K562 (cell line): Measurements from ENCODE around the gene GFOD1. TPM values are rescaled to one million over a fixed set of nuclear protein-coding genes. Genes with fewer than 3 reads are reported as not detected.

Source experiments
- ATAC-seq: fragments of 200-7000 bp; cut with Tn5 transposase; 3 replicates; pipeline ENCODE4 v1.9.1; 2020; ENCODE audit warnings: moderate library complexity
- Bru-seq: library from RNA; stranded (reverse); fragments of 400-500 nt; gene quantifications from one replicate; lab custom pipeline; 2021; lab: Mats Ljungman, UMichigan
- BruChase-seq, 2 experiments: library from RNA; stranded (reverse); fragments of 400-500 nt; gene quantifications; one replicate each; lab custom pipeline; 2021; lab: Mats Ljungman, UMichigan
- BruUV-seq: library from RNA; stranded (reverse); fragments of 400-500 nt; replicated peaks from 2 replicates; lab custom pipeline; 2021; lab: Mats Ljungman, UMichigan
- CTCF ChIA-PET: fragments of 300-600 bp; formaldehyde crosslinking; extraction: SDS; loops from one replicate; lab custom pipeline; 2021; ENCODE audit warnings: low intra/inter-chr PET ratio; lab: Yijun Ruan, JAX
- POLR2A ChIA-PET: fragments of 300-600, 350-650 bp; sonication (Branson Sonifier 250); formaldehyde crosslinking; extraction: SDS; loops from one replicate; lab custom pipeline; 2021; ENCODE audit warnings: antibody characterized with exemption, inconsistent platforms; lab: Yijun Ruan, JAX
- DNase-seq, 4 experiments: peaks; one replicate each; pipeline versions ENCODE4 v3.0.0 to v3.0.0-alpha.2; 2011 to 2018; ENCODE audit warnings: low spot score in 3 of 4, mixed read lengths in 3 of 4; ENCODE audit errors: extremely low read depth in 1 of 4
- FAIRE-seq: peaks from 2 replicates; lab custom pipeline; 2011; peaks lifted over from hg19 to GRCh38; lab: Jason Lieb, UNC
- H2AFZ ChIP-seq: 2 replicates; pipeline ENCODE4 v1.6.0; 2011; ENCODE audit warnings: low read depth, low read length, control low read depth, inconsistent platforms
- H3K27ac ChIP-seq: fragments of 200-600 bp; 3 replicates; pipeline ENCODE4 v1.8.0; 2011; ENCODE audit warnings: low read depth, mild to moderate bottlenecking, control low read depth, inconsistent platforms, low read length, moderate library complexity, mixed read lengths; ENCODE audit errors: extremely low read depth
- H3K27me3 ChIP-seq, 2 experiments: fragments of 300-600 bp in 1 of 2; 2 replicates in 1 of 2; 3 replicates in 1 of 2; pipeline versions ENCODE4 v1.6.0 to v1.8.0; 2011; ENCODE audit warnings: inconsistent platforms in 2 of 2, low read length in 2 of 2, mild to moderate bottlenecking in 1 of 2, mixed read lengths in 1 of 2, moderate library complexity in 1 of 2; ENCODE audit not compliant: control insufficient read depth in 2 of 2, insufficient read depth in 2 of 2
- H3K36me3 ChIP-seq: fragments of 300-600 bp; 3 replicates; pipeline ENCODE4 v1.8.0; 2011; ENCODE audit warnings: mild to moderate bottlenecking, low read length, inconsistent platforms; ENCODE audit not compliant: control insufficient read depth, insufficient read depth
- H3K4me1 ChIP-seq, 2 experiments: fragments of 200-600 bp in 1 of 2; replicated peaks in 1 of 2; 2 replicates in 1 of 2; 3 replicates in 1 of 2; pipeline versions ENCODE4 v1.5.1 to v1.8.0; 2011; ENCODE audit warnings: inconsistent platforms in 2 of 2, low read length in 2 of 2, mild to moderate bottlenecking in 1 of 2, mixed read lengths in 1 of 2, moderate library complexity in 1 of 2; ENCODE audit not compliant: control insufficient read depth in 2 of 2, insufficient read depth in 2 of 2
- H3K4me2 ChIP-seq: 2 replicates; pipeline ENCODE4 v1.6.1; 2011; ENCODE audit warnings: low read length, control low read depth, inconsistent platforms, mixed read lengths; ENCODE audit not compliant: insufficient read depth
- H3K4me3 ChIP-seq: fragments of 200-600 bp; sonication (generic), shearing (Covaris generic); 2 replicates; pipeline ENCODE4 v1.5.1; 2016; ENCODE audit warnings: control low read depth, inconsistent platforms
- H3K79me2 ChIP-seq: fragments of 200-600 bp; 3 replicates; pipeline ENCODE4 v1.8.0; 2011; ENCODE audit warnings: low read length, inconsistent platforms; ENCODE audit not compliant: control insufficient read depth, insufficient read depth
- H3K9ac ChIP-seq, 2 experiments: 2 replicates each; pipeline versions ENCODE4 v1.6.0 to v1.6.1; 2011; ENCODE audit warnings: low read depth in 2 of 2, low read length in 2 of 2, control low read depth in 1 of 2, inconsistent platforms in 1 of 2, mild to moderate bottlenecking in 1 of 2, mixed read lengths in 1 of 2; ENCODE audit not compliant: insufficient read depth in 1 of 2
- H3K9me1 ChIP-seq: one replicate; pipeline ENCODE4 v1.6.0; 2011; ENCODE audit warnings: inconsistent platforms, mild to moderate bottlenecking, low read length, moderate library complexity; ENCODE audit not compliant: control insufficient read depth, insufficient read depth
- H3K9me3 ChIP-seq: replicated peaks from 2 replicates; pipeline ENCODE4 v1.5.1; 2011; ENCODE audit warnings: low read depth, low read length, inconsistent platforms; ENCODE audit not compliant: control insufficient read depth, insufficient read depth
- H4K20me1 ChIP-seq: replicated peaks from 2 replicates; pipeline ENCODE4 v1.6.1; 2011; ENCODE audit warnings: low read length, inconsistent platforms, mixed read lengths; ENCODE audit not compliant: control insufficient read depth, insufficient read depth
- AFF1 ChIP-seq, 2 experiments: fragments of 450-650 bp; IDR thresholded peaks; 2 replicates each; pipeline ENCODE4 v1.6.1; 2018; ENCODE audit warnings: mild to moderate bottlenecking in 2 of 2, low read depth in 1 of 2; ENCODE audit not compliant: partially characterized antibody in 2 of 2
- CSDE1 ChIP-seq, 2 experiments: fragments of 450-650 bp; IDR thresholded peaks; 2 replicates each; pipeline ENCODE4 v1.6.1; 2016; ENCODE audit warnings: mild to moderate bottlenecking in 1 of 2
- GABPB1 ChIP-seq: sonication (generic); formaldehyde crosslinking; IDR thresholded peaks from 2 replicates; pipeline ENCODE4 v1.8.0; 2022; ENCODE audit warnings: mild to moderate bottlenecking, missing genetic modification reagents
- KAT2B ChIP-seq: IDR thresholded peaks from one replicate; pipeline ENCODE4 v1.6.1; 2012; ENCODE audit warnings: low read depth, mild to moderate bottlenecking, control low read depth, inconsistent platforms, low read length, moderate library complexity
- NCOA1 ChIP-seq: fragments of 450-650 bp; IDR thresholded peaks from 2 replicates; pipeline ENCODE4 v1.6.1; 2016; ENCODE audit warnings: low read depth
- NFIX ChIP-seq: fragments of 250-450 bp; sonication (Bioruptor Pico); IDR thresholded peaks from 2 replicates; pipeline ENCODE4 v1.4.0; 2020; ENCODE audit warnings: low read depth, mild to moderate bottlenecking, moderate library complexity
- PTTG1 ChIP-seq: fragments of 450-650 bp; IDR thresholded peaks from 2 replicates; pipeline ENCODE4 v1.6.1; 2016; ENCODE audit warnings: low read depth, mild to moderate bottlenecking, missing genetic modification characterization, missing compliant biosample characterization
- TCF3 ChIP-seq: sonication (generic); formaldehyde crosslinking; IDR thresholded peaks from 2 replicates; pipeline ENCODE4 v1.4.0; 2020; ENCODE audit warnings: mild to moderate bottlenecking, missing genetic modification reagents
- ZC3H11A ChIP-seq: IDR thresholded peaks from 2 replicates; pipeline ENCODE4 v1.6.1; 2012; ENCODE audit warnings: low read depth, low read length, improper control_type of control experiment
- ZNF121 ChIP-seq: sonication (generic); formaldehyde crosslinking; conservative IDR thresholded peaks from 2 replicates; pipeline ENCODE4 v1.8.0; 2022; ENCODE audit warnings: missing genetic modification reagents
- WGBS: fragments of 100-300 bp; shearing (Covaris generic); methylation state at CpG from one replicate; pipeline ENCODE4 v1.1.6; 2016; ENCODE audit warnings: low coverage, mixed read lengths; ENCODE audit not compliant: insufficient coverage; ENCODE audit errors: missing lambda C conversion rate; 5-methylcytosine and 5-hydroxymethylcytosine counted together
- in situ Hi-C: fragments of 300-500 bp; cut with MboI; formaldehyde crosslinking; loops from 4 replicates; pipeline ENCODE4 v1.15.0; 2018; ENCODE audit warnings: inconsistent platforms, mixed read lengths
- intact Hi-C: fragments of 100-400 bp; cut with micrococcal nuclease; formaldehyde crosslinking; loops from 2 replicates; pipeline ENCODE4 v1.14.2; 2022
- long read RNA-seq, 3 experiments: library from polyadenylated mRNA in 2 of 3; library from RNA in 1 of 3; unstranded in 2 of 3; stranded (forward) in 1 of 3; transcript quantifications; one replicate each; pipeline ENCODE4 v2.0.0, GENCODE V29; 2019 to 2022
- polyA minus RNA-seq, 3 experiments: library from RNA; depleted of rRNA, polyadenylated mRNA; stranded (reverse); fragments of >200 nt; gene quantifications; 2 replicates each; pipeline ENCODE4 v1.2.3, GENCODE V29; 2011
- polyA plus RNA-seq, 8 experiments: library from polyadenylated mRNA; depleted of rRNA in 4 of 8; stranded (reverse) in 5 of 8; unstranded in 3 of 8; fragments of >200 nt; fragmentation: Nextera tagmentation in 2 of 8; fragmentation: Illumina TruSeq in 1 of 8; extraction: Ambion mirVana in 2 of 8; extraction: Trizol in 1 of 8; gene quantifications; 2 replicates each; pipeline versions ENCODE4 v1.2.1 to v1.2.3, GENCODE V29; 2011 to 2014; ENCODE audit warnings: inconsistent platforms in 1 of 8, missing spikeins in 1 of 8
- total RNA-seq, 7 experiments: library from RNA; depleted of rRNA in 6 of 7; stranded (reverse); fragments of >200 nt in 6 of 7; fragmentation: Illumina TruSeq in 2 of 7; extraction: Trizol in 2 of 7; gene quantifications; 2 replicates each; pipeline versions ENCODE4 v1.2.1 to v1.2.3, GENCODE V29; 2011 to 2021; ENCODE audit warnings: low replicate concordance in 1 of 7

Gene GFOD1, protein sequence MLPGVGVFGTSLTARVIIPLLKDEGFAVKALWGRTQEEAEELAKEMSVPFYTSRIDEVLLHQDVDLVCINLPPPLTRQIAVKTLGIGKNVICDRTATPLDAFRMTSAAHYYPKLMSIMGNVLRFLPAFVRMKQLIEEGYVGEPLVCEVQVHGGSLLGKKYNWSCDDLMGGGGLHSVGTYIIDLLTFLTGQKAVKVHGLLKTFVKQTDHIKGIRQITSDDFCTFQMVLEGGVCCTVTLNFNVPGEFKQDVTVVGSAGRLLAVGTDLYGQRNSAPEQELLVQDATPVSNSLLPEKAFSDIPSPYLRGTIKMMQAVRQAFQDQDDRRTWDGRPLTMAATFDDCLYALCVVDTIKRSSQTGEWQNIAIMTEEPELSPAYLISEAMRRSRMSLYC
- 13.1 and 17.7 TPM in 2 replicates for total RNA-seq (2011; cell fraction: chromatin; rRNA removed; ENCODE audit: low replicate concordance)
- total RNA-seq (2011; cell fraction: nucleolus; rRNA removed): 8.6 and 9.2 TPM in 2 replicates
- total RNA-seq (2011; cell fraction: nucleoplasm; rRNA removed): 12.8 and 23.1 TPM in 2 replicates
- total RNA-seq (2014; rRNA removed): 8.3 and 10.3 TPM in 2 replicates
- 10.8 and 11.0 TPM in 2 replicates for total RNA-seq (2014; rRNA removed; fragmentation: Illumina TruSeq; extraction: Trizol)
- 10.5 and 10.8 TPM in 2 replicates for total RNA-seq (2015; rRNA removed; fragmentation: Illumina TruSeq; extraction: Trizol)
- total RNA-seq (2021): 10.3 and 12.0 TPM in 2 replicates
- polyA plus RNA-seq (2011; rRNA removed): 3.6 and 3.8 TPM in 2 replicates
- 3.0 and 4.7 TPM in 2 replicates for polyA plus RNA-seq (2011; cell fraction: cytosol; rRNA removed)
- 3.3 and 5.0 TPM in 2 replicates for polyA plus RNA-seq (2011; cell fraction: nucleus; rRNA removed)
- 3.6 and 6.6 TPM in 2 replicates for polyA plus RNA-seq (2012)
- polyA plus RNA-seq (2014; fragmentation: Illumina TruSeq; extraction: Trizol): 7.4 and 8.0 TPM in 2 replicates
- 1 to 10 TPM; 5.4 to 5.9 TPM for polyA plus RNA-seq (2014; fragmentation: Nextera tagmentation; extraction: Ambion mirVana)
- polyA plus RNA-seq (2014; rRNA removed): 7.0 and 8.2 TPM in 2 replicates
- polyA minus RNA-seq (2011; rRNA and poly(A)+ RNA removed): 7.9 and 8.5 TPM in 2 replicates
- 3.9 and 7.1 TPM in 2 replicates for polyA minus RNA-seq (2011; cell fraction: cytosol; rRNA and poly(A)+ RNA removed)
- 8.1 and 9.6 TPM in 2 replicates for polyA minus RNA-seq (2011; cell fraction: nucleus; rRNA and poly(A)+ RNA removed)
- percentile 63 among the genes with signal in this experiment for Bru-seq, nascent RNA
- percentile 61 among the genes with signal in this experiment for BruChase-seq, experiment 1, labeled RNA remaining after a 2-hour chase
- BruChase-seq, experiment 2, labeled RNA remaining after a 6-hour chase: percentile 56 among the genes with signal in this experiment
- long read RNA-seq, experiment 1, full-length matches to known transcripts: 17 of 29 reads
- long read RNA-seq, experiment 1, partial matches to known transcripts: 0 of 29 reads
- long read RNA-seq, experiment 1, other reads (novel, unspliced or antisense): 12 of 29 reads
- long read RNA-seq, experiment 2, full-length matches to known transcripts: 2 of 3 reads
- long read RNA-seq, experiment 2, partial matches to known transcripts: 1 of 3 reads
- long read RNA-seq, experiment 2, other reads (novel, unspliced or antisense): 0 of 3 reads
- long read RNA-seq, experiment 3, full-length matches to known transcripts: 5 of 5 reads
- long read RNA-seq, experiment 3, partial matches to known transcripts: 0 of 5 reads
- long read RNA-seq, experiment 3, other reads (novel, unspliced or antisense): 0 of 5 reads

DNA sequence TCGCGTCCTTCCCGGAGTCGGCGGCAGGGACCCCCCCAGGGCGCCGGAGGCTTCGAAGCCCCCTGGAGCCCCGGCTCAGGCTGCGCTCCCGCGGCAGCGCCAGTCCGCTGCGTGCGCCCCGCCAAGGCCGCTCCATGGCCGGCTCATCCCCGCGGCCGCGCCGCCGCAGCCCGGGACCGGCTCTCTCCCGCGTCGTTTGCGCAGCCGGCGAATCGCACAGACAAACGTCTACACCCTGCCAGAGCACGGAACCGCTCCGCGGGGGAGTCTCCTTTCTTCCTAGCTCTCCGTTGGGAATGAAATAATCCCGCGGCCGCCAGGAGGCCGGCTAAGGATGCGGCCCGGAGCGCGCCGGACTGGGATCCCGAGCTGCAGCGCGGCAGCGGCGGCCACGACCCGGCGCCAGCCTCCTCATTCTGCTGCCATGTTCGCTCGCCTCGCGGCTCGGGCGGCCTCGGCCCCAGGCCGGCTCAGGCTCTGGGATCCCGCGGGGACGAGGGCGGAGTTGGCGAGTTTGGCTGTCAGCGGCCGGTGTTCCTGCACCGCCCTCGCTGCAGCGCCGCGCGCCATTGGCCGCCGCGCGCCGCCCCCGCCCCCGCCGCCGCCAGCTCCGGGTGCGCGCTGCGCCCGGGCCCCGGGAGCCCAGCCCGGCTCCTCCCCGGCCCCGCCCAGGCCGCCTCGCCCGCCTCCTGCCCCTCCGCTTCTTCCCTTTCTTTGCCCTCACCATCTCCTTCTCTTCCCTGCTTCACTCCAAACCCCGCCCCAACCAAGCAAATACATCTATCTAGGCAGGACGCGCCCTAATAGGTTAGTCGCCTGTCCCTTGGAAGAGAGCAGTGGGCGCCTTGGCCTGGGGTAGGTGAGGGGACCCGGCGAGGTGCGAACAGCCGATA is at the start of gene GFOD1:
Gene GFOD1, minus strand, starts transcription at position 479 of the 893 bp plus-strand sequence. CDS start 710 bp downstream, outside the sequence.
- WGBS: 2% methylated on average over 68 of the region's 109 CpGs
- Histone ChIP-seq H3K36me3 (no peaks in the 10 kb centered on the region), H3K4me2 (peak within 1 kb of the TSS; percentile 91), H3K9ac (peak within 1 kb of the TSS; percentile 61 to 94; a peak in 3 of 4 replicates), H4K20me1 (no peaks in the 10 kb centered on the region), H3K27me3 (no peaks in the 10 kb centered on the region; a peak in 1 of 5 replicates), H3K9me3 (no peaks in the 10 kb centered on the region), H2AFZ (peak within 1 kb of the TSS; percentile 94), H3K79me2 (peaks cover 33% of the 10 kb centered on the region), H3K4me3 (peak within 1 kb of the TSS; percentile 62), H3K9me1 (no peaks in the 10 kb centered on the region), H3K4me1 (peaks cover 21 to 31% of the 10 kb centered on the region in 2 experiments), H3K27ac (peak within 1 kb of the TSS; percentile 68; the same call in 2 of the 3 replicates)
- no TSS peak for BruUV-seq
- ChIA-PET POLR2A (interaction anchor here (0.6 to 1.8 kb wide), 2 partner anchors 35 to 159 kb away, joined by 3 to 5 read pairs; partner anchors contain the start of gene TBC1D7), CTCF (no interaction called here)
- in situ Hi-C loops: no loop called here
- DNase-seq (peak; percentile 91 to 98 (median 97)), ATAC-seq (peak; percentile 86), FAIRE-seq (no peak)
- intact Hi-C loops: loop anchor here (2.0 to 5.0 kb wide), 3 partner anchors 90 to 151 kb away; no protein-coding TSS in a partner anchor
- TF ChIP-seq CSDE1 (IDR thresholded peaks at IDR 0.05) (no peak), ZNF121 (CRISPR knock-in tag) (no peak), NCOA1 (no peak), GABPB1 (CRISPR knock-in tag) (peak; percentile 40; the same call in 1 of the 2 replicates), TCF3 (CRISPR knock-in tag) (peak; percentile 35; the same call in 1 of the 2 replicates), PTTG1 (no peak), ZC3H11A (no peak), NFIX (no peak), KAT2B (no peak), AFF1 (IDR thresholded peaks at IDR 0.05; ENCODE audit: low read depth in 1 of 2, partially characterized antibody in 2 of 2) (no peak)
